Ovary (tissue), 9 donors: ENCODE data around the gene MAN2A1. TPM values are rescaled to one million over a fixed set of nuclear protein-coding genes. Genes with fewer than 3 reads are reported as not detected.

ENCODE experiments used
- DNase-seq, 5 donors: peaks; one replicate each; pipeline ENCODE4 v3.0.0-alpha.2; 2019 to 2020
- H3K27ac ChIP-seq, 2 donors: fragments of 200-600 bp; one replicate each; pipeline versions ENCODE4 v1.5.1 to v1.8.0; 2019 to 2022
- H3K27me3 ChIP-seq: fragments of 200-600 bp; one replicate; pipeline ENCODE4 v1.8.0; 2022
- H3K36me3 ChIP-seq: fragments of 200-600 bp; sonication (generic); one replicate; pipeline ENCODE4 v1.5.1; 2019
- H3K4me1 ChIP-seq: one replicate; pipeline ENCODE4 v1.8.1; 2013; ENCODE audit warnings: mild to moderate bottlenecking, moderate library complexity; ENCODE audit not compliant: insufficient read depth
- H3K4me3 ChIP-seq: fragments of 200-600 bp; sonication (generic); one replicate; pipeline ENCODE4 v1.5.1; 2017
- H3K9me3 ChIP-seq, 2 donors: fragments of 200-600 bp in 1 of 2; sonication (generic) in 1 of 2; one replicate each; pipeline versions ENCODE4 v1.5.1 to v1.8.1; 2013 to 2019; ENCODE audit warnings: mild to moderate bottlenecking in 1 of 2, moderate library complexity in 1 of 2
- CTCF ChIP-seq, 3 donors: fragments of 450-650 bp in 2 of 3; fragments of 200-600 bp in 1 of 3; IDR thresholded peaks; one replicate each; pipeline versions ENCODE4 v1.5.1 to v1.8.0; 2016 to 2022; ENCODE audit warnings: antibody characterized with exemption in 3 of 3, mild to moderate bottlenecking in 1 of 3
- EP300 ChIP-seq: sonication (generic); formaldehyde crosslinking; IDR thresholded peaks from one replicate; pipeline ENCODE4 v1.6.1; 2017; ENCODE audit warnings: antibody characterized with exemption
- POLR2A ChIP-seq: fragments of 450-650 bp; IDR thresholded peaks from one replicate; pipeline ENCODE4 v1.6.1; 2017; ENCODE audit warnings: antibody characterized with exemption, mild to moderate bottlenecking, moderate library complexity
- WGBS, 3 donors: extraction: QIAGEN DNeasy Blood & Tissue Kit in 1 of 3; methylation state at CpG; one replicate each; pipeline versions ENCODE4 v1.1.5 to v1.1.7; 2013 to 2017; 5-methylcytosine and 5-hydroxymethylcytosine counted together
- intact Hi-C, 4 donors: fragments of 100-400 bp; cut with DNase I; formaldehyde crosslinking; loops; one replicate each; pipeline versions ENCODE4 v1.11.0 to v1.15.1; 2022 to 2023
- polyA plus RNA-seq, 2 donors: library from polyadenylated mRNA; stranded (reverse); fragments of 200-250 nt in 1 of 2; fragments of 350-450 nt in 1 of 2; fragmentation: Illumina TruSeq in 1 of 2; extraction: RNeasy Lipid Tissue Mini Kit (QIAGEN cat#74804) in 1 of 2; gene quantifications; one replicate each; pipeline ENCODE4 v1.2.3, GENCODE V29; 2013 to 2014
- total RNA-seq, 7 donors: library from RNA; depleted of rRNA in 2 of 7; stranded (reverse); fragments of >200 nt in 2 of 7; fragmentation: NEBNext Ultra II Directional in 3 of 7; extraction: Animal tissue kit (Norgen Biotek cat#: 25700) in 3 of 7; gene quantifications; one replicate each; pipeline versions ENCODE4 v1.1.0 to v1.2.4, GENCODE V29; 2016 to 2023
- donor health status: DM: no; HTN: no; CAD: no; lungs with moderate emphysema.
- donor health status: DM: no; HTN: no; CAD: no.
- donor health status: Bipolar disorder and iron deficiency.
- donor health status: DM: yes; HTN: yes; CAD: no.
- donor health status: DM: no; HTN: no; CAD: no.
- donor health status: DM: yes; HTN: yes; CAD: no.

Gene MAN2A1
- total and polyA plus RNA-seq, 9 donors, result 10.7 to 56.5 (median 31.1) TPM

- intact Hi-C loops, result no loop called here
- Histone ChIP-seq H3K36me3 (no peaks in the 10 kb centered on the region), H3K27ac (no peak overlapping the region), H3K27me3 (no peaks in the 10 kb centered on the region), H3K4me1 (no peaks in the 10 kb centered on the region), H3K4me3 (no peak overlapping the region), H3K9me3 (no peaks in the 10 kb centered on the region)
- TF ChIP-seq EP300 (no peak), CTCF (IDR thresholded peaks at IDR 0.05) (no peak), POLR2A (no peak)
- 96 to 98% (median 98%) methylated on average over 4 of the region's 4 CpGs for WGBS, 3 donors
- DNase-seq, result no peak
These were observed 159.9 kb downstream of the MAN2A1 start for GRCh38 chr5:109849478-109850088.

- H3K4me1 ChIP-seq, result no peaks in the 10 kb centered on the region
- TF ChIP-seq CTCF (IDR thresholded peaks at IDR 0.05), result no peak
- TF ChIP-seq POLR2A, result no peak
- no peak for TF ChIP-seq EP300
- H3K27ac ChIP-seq, result no peak overlapping the region
- no peaks in the 10 kb centered on the region for H3K9me3 ChIP-seq
- no peak overlapping the region for H3K4me3 ChIP-seq
- 76% methylated on average over 1 of the region's 1 CpG for WGBS, 3 donors
- intact Hi-C loops, result no loop called here
- no peak for DNase-seq
- no peaks in the 10 kb centered on the region for H3K27me3 ChIP-seq
- H3K36me3 ChIP-seq, result no peaks in the 10 kb centered on the region
These were observed 162.8 kb downstream of the MAN2A1 start for GRCh38 chr5:109852371-109853155.

- intact Hi-C loops, result no loop called here
- no peaks in the 10 kb centered on the region for H3K4me1 ChIP-seq
- H3K9me3 ChIP-seq, result no peaks in the 10 kb centered on the region
- no peaks in the 10 kb centered on the region for H3K27me3 ChIP-seq
- H3K36me3 ChIP-seq, result no peaks in the 10 kb centered on the region
- DNase-seq, result no peak
- H3K27ac ChIP-seq, result no peak overlapping the region
- WGBS, 3 donors, result 17 to 38% (median 36%) methylated on average over 3 of the region's 3 CpGs
- TF ChIP-seq EP300 (no peak), CTCF (IDR thresholded peaks at IDR 0.05) (no peak), POLR2A (no peak)
- no peak overlapping the region for H3K4me3 ChIP-seq
These were observed 163.7 kb downstream of the MAN2A1 start for GRCh38 chr5:109853377-109853776.

- no peak for TF ChIP-seq EP300
- no peak for TF ChIP-seq CTCF (IDR thresholded peaks at IDR 0.05)
- TF ChIP-seq POLR2A, result no peak
- Histone ChIP-seq H3K4me3 (no peak overlapping the region), H3K27me3 (no peaks in the 10 kb centered on the region), H3K9me3 (no peaks in the 10 kb centered on the region), H3K36me3 (no peaks in the 10 kb centered on the region), H3K27ac (no peak overlapping the region), H3K4me1 (no peaks in the 10 kb centered on the region)
- WGBS, 3 donors, result 92 to 97% (median 93%) methylated on average over 1 of the region's 1 CpG
- no peak for DNase-seq
- intact Hi-C loops, result no loop called here
These were observed 165.3 kb downstream of the MAN2A1 start for GRCh38 chr5:109855056-109855455.
